ENCODE measurements around the gene GSTA4.

- TF ChIP-seq, protein P1, sequence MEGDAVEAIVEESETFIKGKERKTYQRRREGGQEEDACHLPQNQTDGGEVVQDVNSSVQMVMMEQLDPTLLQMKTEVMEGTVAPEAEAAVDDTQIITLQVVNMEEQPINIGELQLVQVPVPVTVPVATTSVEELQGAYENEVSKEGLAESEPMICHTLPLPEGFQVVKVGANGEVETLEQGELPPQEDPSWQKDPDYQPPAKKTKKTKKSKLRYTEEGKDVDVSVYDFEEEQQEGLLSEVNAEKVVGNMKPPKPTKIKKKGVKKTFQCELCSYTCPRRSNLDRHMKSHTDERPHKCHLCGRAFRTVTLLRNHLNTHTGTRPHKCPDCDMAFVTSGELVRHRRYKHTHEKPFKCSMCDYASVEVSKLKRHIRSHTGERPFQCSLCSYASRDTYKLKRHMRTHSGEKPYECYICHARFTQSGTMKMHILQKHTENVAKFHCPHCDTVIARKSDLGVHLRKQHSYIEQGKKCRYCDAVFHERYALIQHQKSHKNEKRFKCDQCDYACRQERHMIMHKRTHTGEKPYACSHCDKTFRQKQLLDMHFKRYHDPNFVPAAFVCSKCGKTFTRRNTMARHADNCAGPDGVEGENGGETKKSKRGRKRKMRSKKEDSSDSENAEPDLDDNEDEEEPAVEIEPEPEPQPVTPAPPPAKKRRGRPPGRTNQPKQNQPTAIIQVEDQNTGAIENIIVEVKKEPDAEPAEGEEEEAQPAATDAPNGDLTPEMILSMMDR (IDR thresholded peaks at IDR 0.05; ENCODE audit: poor library complexity), result no peak
- TF ChIP-seq EZH2phosphoT487 (IDR thresholded peaks at IDR 0.05; ENCODE audit: low read depth, severe bottlenecking, unreplicated experiment), result no peak
These were observed 18.9 kb downstream of the GSTA4 start for GRCh38 chr6:52976149-52976548.
